ENCODE results near the gene SRGAP3. TPM values are rescaled to one million over a fixed set of nuclear protein-coding genes. Genes with fewer than 3 reads are reported as not detected.
A peak's percentile ranks its signal among the peaks of the same experiment; 100 is the strongest.

Gene SRGAP3
- total and polyA plus RNA-seq, 2 experiments from 2014 or later: 6.0 to 15.7 TPM

DNA sequence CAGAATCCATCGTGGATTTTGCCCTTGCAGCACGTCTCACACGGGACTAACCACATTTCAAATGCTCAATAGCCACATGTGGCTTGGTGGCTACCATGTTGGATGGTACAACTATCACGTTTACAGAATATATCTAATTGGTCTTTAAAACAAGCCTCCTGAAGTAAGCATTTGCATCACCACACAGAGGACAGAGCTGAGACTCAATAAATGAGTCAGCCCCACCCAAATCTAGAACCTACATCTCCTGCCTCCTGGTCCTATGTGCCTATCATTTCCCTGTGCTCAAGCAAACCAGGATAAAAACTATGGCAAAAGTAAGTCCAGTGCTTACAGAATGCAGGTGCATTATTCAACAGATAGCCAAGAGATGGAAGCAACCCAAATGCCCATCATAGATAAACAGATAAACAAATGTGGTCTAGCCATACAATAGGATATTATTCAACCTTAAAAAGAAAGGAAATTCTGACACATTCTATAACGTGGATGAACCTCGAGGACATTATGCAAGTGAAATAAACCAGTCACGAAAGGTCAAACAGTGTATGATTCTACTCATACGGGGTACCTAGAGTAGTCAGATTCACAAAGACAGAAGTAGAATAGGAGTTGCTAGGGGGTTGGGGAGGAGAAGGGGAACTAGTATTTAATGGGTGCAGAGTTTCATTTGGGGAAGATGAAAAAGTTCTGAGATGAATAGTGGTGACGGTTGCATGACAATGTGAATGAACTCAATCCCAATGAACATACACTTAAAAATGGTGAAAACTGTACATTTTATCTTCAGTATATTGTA, 43.9 kb downstream of the SRGAP3 start:
- Histone ChIP-seq H3K4me1 (ENCODE audit: low read depth) (peaks cover 10% of the 10 kb centered on the region), H3K36me3 (no peaks in the 10 kb centered on the region), H3K27me3 (peaks cover 9% of the 10 kb centered on the region), H3K9me3 (ENCODE audit: low read depth) (no peaks in the 10 kb centered on the region), H3K4me3 (no peak overlapping the region), H3K27ac (no peak overlapping the region)
- no peak for DNase-seq (ENCODE audit: low read depth in 1 of 2, low spot score in 1 of 2)
- TF ChIP-seq, protein P1, sequence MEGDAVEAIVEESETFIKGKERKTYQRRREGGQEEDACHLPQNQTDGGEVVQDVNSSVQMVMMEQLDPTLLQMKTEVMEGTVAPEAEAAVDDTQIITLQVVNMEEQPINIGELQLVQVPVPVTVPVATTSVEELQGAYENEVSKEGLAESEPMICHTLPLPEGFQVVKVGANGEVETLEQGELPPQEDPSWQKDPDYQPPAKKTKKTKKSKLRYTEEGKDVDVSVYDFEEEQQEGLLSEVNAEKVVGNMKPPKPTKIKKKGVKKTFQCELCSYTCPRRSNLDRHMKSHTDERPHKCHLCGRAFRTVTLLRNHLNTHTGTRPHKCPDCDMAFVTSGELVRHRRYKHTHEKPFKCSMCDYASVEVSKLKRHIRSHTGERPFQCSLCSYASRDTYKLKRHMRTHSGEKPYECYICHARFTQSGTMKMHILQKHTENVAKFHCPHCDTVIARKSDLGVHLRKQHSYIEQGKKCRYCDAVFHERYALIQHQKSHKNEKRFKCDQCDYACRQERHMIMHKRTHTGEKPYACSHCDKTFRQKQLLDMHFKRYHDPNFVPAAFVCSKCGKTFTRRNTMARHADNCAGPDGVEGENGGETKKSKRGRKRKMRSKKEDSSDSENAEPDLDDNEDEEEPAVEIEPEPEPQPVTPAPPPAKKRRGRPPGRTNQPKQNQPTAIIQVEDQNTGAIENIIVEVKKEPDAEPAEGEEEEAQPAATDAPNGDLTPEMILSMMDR (IDR thresholded peaks at IDR 0.05; ENCODE audit: low read depth, low read length): no peak

DNA sequence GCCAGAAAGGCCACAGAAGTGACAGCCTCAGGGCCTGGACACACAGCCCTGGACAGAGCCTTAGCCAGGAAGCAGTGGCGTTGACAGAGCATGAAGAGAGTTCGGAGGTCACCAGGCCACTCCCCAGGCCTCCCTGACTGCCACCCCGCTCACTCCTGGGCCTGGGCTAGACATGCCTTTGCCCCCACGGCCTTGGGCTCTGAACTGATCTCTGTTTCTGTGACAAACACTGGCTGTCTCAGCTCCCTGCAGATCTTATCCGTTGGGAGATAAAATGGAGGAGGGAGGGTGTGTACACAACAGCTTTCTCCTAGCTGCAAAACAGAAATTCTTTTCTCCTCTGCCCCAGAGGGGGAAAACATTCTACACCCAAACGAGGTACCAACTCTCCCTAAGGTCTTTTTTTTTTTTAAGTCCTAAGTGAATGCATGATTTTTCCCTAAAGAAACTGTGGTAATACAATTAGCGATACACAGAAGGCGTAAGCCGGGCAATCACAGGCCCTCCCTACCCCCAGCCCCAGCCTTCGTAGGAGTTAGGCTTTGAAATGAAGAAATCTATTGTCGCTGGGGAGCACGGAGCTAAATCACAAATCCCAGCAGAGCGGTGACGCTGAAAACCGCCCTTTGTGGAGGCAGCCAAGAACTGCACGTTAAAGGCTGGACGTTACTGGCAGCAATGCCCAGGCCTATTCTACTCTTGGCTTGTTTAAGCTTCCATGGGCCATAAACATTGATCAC, 45.0 kb downstream of the SRGAP3 start:
- TF ChIP-seq, protein P1 (IDR thresholded peaks at IDR 0.05; ENCODE audit: low read depth, low read length): no peak
- Histone ChIP-seq H3K4me1 (ENCODE audit: low read depth) (peaks cover 10% of the 10 kb centered on the region), H3K36me3 (no peaks in the 10 kb centered on the region), H3K27ac (peak overlapping the region; percentile 56), H3K9me3 (ENCODE audit: low read depth) (no peaks in the 10 kb centered on the region), H3K27me3 (peaks cover 9% of the 10 kb centered on the region), H3K4me3 (no peak overlapping the region)
- peak in 1 of 2 donors; percentile 43 for DNase-seq (ENCODE audit: low read depth in 1 of 2, low spot score in 1 of 2)

DNA sequence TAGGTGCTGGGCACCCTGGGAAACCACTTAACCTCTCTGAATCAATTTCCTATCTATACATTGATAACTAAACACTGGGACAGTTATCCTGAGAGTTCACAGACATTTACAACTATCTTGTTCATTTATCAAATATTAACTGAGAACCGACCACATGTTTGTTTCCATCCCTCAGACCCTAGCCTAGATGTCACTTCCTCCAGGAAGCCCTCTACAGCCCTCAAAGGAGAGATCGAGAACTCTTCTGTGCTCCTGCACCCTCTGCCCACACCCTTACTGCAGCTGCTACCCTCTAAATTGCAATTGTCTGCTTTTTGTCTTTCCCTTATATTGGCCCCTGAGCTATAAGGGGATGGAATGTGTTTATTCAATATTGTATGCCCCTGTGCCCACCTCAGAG, 46.1 kb downstream of the SRGAP3 start:
- TF ChIP-seq, protein P1 (IDR thresholded peaks at IDR 0.05; ENCODE audit: low read depth, low read length): no peak
- peaks cover 9% of the 10 kb centered on the region for H3K27me3 ChIP-seq
- H3K4me3 ChIP-seq: no peak overlapping the region
- H3K9me3 ChIP-seq (ENCODE audit: low read depth): no peaks in the 10 kb centered on the region
- DNase-seq (ENCODE audit: low read depth in 1 of 2, low spot score in 1 of 2): no peak
- H3K4me1 ChIP-seq (ENCODE audit: low read depth): peaks cover 10% of the 10 kb centered on the region
- no peak overlapping the region for H3K27ac ChIP-seq
- H3K36me3 ChIP-seq: no peaks in the 10 kb centered on the region

DNA sequence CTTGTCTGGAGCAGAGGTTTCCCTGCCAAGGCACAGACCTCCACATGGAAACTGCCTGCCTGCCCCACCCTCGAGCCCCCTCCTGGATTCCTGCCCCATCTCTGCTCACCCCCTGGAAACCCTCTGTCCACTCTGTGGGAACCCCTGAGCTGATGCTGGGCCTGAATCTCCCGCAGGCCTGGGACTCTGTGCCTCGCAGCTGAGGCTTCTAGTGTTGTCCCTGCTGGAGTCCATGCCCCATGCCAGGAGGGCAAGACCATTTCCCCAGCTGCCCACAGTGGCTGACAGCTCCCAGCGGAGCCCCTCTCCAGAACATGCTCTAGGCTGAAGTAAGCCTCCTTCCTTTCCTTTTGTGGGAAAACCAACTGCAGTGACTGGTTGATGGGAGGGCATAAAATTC, 46.9 kb downstream of the SRGAP3 start:
- Histone ChIP-seq H3K36me3 (no peaks in the 10 kb centered on the region), H3K4me3 (no peak overlapping the region), H3K4me1 (ENCODE audit: low read depth) (peaks cover 10% of the 10 kb centered on the region), H3K9me3 (ENCODE audit: low read depth) (no peaks in the 10 kb centered on the region), H3K27ac (no peak overlapping the region), H3K27me3 (peaks cover 8% of the 10 kb centered on the region)
- TF ChIP-seq, protein P1 (IDR thresholded peaks at IDR 0.05; ENCODE audit: low read depth, low read length): no peak
- no peak for DNase-seq (ENCODE audit: low read depth in 1 of 2, low spot score in 1 of 2)

DNA sequence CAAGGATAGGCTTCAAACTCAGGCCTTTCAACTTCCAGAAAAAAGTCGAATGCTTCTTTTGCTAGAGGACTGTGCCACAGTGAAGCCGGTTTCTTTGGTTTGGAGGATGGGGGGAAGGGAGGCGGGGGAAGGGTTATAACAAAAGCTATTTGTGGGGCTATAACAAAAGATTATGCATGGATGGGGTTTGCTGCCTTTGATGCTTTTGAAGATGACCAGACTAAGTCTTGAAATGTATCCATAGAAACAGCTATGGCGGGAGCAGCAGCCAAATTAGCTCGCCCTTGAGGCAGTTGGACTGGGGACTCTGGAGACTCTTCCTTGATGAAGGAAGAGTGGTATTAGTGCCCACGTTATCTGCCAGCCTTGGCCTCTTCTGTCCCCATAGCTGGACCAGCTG, 47.5 kb downstream of the SRGAP3 start:
- Histone ChIP-seq H3K27me3 (peaks cover 10% of the 10 kb centered on the region), H3K4me1 (ENCODE audit: low read depth) (peaks cover 10% of the 10 kb centered on the region), H3K36me3 (no peaks in the 10 kb centered on the region), H3K4me3 (no peak overlapping the region), H3K27ac (no peak overlapping the region), H3K9me3 (ENCODE audit: low read depth) (no peaks in the 10 kb centered on the region)
- TF ChIP-seq, protein P1 (IDR thresholded peaks at IDR 0.05; ENCODE audit: low read depth, low read length): no peak
- no peak for DNase-seq (ENCODE audit: low read depth in 1 of 2, low spot score in 1 of 2)
